K562 treated with DMSO at 1 percent for 12 hours (cell line): ENCODE measurements around the gene PDS5B. TPM values are rescaled to one million over a fixed set of nuclear protein-coding genes. Genes with fewer than 3 reads are reported as not detected.

ENCODE experiments used
- total RNA-seq: library from RNA; unstranded; fragments of 300-600 nt; gene quantifications from 2 replicates; pipeline ENCODE4 v1.2.3, GENCODE V29; 2022; ENCODE audit not compliant: insufficient read depth

The PDS5B gene
- total RNA-seq: 3.6 and 11.8 TPM in 2 replicates

GRCh38 chr13:32586080-32586900 is at the start of gene PDS5B:
PDS5B (plus strand) TSS chr13:32586452; CDS start chr13:32648773, 62,321 bp downstream.

GRCh38 chr13:32538621-32539246 is 47.5 kb upstream of the PDS5B start, which contains the start of gene N4BP2L2:
N4BP2L2 (minus strand) TSS chr13:32538795; CDS start chr13:32537027, 1,768 bp downstream.

Other genes with a start within 250 kb of the PDS5B start
- gene N4BP2L1, start 158.3 kb upstream of the PDS5B start, total RNA-seq: not detected in 2 replicates
- gene N4BP2L2, start 47.7 kb upstream of the PDS5B start, total RNA-seq: 5.5 and 22.9 TPM in 2 replicates